ENCODE measurements around the gene TMUB1. TPM values are rescaled to one million over a fixed set of nuclear protein-coding genes. Genes with fewer than 3 reads are reported as not detected.
A peak's percentile ranks its signal among the peaks of the same experiment; 100 is the strongest.

TMUB1 gene
- total and polyA plus RNA-seq, 9 of the 15 experiments (the other 6 are each of a cell fraction or from before 2014, with no cell fraction given): 0.14 to 241 (median 74.1) TPM

GRCh38 chr7:151057989-151058780, 25.1 kb downstream of the TMUB1 start (continued):
- 0 out of 2 replicates have a peak, but pooled peaks have one; percentile 75 for TF ChIP-seq STAT6 (CRISPR knock-in tag; IDR thresholded peaks at IDR 0.05)
- TF ChIP-seq ZFP1 (CRISPR knock-in tag; IDR thresholded peaks at IDR 0.05): no peak
- no peak for TF ChIP-seq CHCHD3 (CRISPR knock-in tag; IDR thresholded peaks at IDR 0.05)
- no peak; the same call in 1 of the 2 replicates for TF ChIP-seq ZNF583 (CRISPR knock-in tag; IDR thresholded peaks at IDR 0.05)
- peak in 1 of 2 experiments; percentile 66; a peak in 1 of 4 replicates for TF ChIP-seq RCOR1 (IDR thresholded peaks at IDR 0.05; ENCODE audit: borderline replicate concordance in 1 of 2, low read depth in 2 of 2, low read length in 2 of 2)
- TF ChIP-seq NRF1 (conservative IDR thresholded peaks at IDR 0.05 in 1 of 2, IDR thresholded peaks at IDR 0.05 in 1 of 2): peak; percentile 90 to 92
- no peak for TF ChIP-seq ZNF23 (CRISPR knock-in tag; IDR thresholded peaks at IDR 0.05)
- TF ChIP-seq HDAC1 (IDR thresholded peaks at IDR 0.05): peak in 1 of 2 experiments; percentile 92; a peak in 2 of 4 replicates
- no peak for TF ChIP-seq WHSC1 (IDR thresholded peaks at IDR 0.05; ENCODE audit: low read length)
- no peak for TF ChIP-seq HLTF (IDR thresholded peaks at IDR 0.05)
- peak; percentile 97 for TF ChIP-seq ZNF644 (tag; IDR thresholded peaks at IDR 0.05; ENCODE audit: low read depth)
- TF ChIP-seq ZNF512 (tag; IDR thresholded peaks at IDR 0.05): no peak
- TF ChIP-seq DPF2 (IDR thresholded peaks at IDR 0.05): peak; percentile 62
- TF ChIP-seq MBD2 (IDR thresholded peaks at IDR 0.05; ENCODE audit: borderline replicate concordance, low read depth): peak; percentile 95
- no peak for TF ChIP-seq ZNF217 (CRISPR knock-in tag; IDR thresholded peaks at IDR 0.05)
- TF ChIP-seq TGIF2 (CRISPR knock-in tag; IDR thresholded peaks at IDR 0.05): peak; percentile 72
- peak; percentile 97 for TF ChIP-seq CBFB (CRISPR knock-in tag; IDR thresholded peaks at IDR 0.05)
- no peak for TF ChIP-seq ZNF79 (CRISPR knock-in tag; IDR thresholded peaks at IDR 0.05; ENCODE audit: low read depth)
- 0 out of 2 replicates have a peak, but pooled peaks have one; percentile 21 for TF ChIP-seq MXI1 (IDR thresholded peaks at IDR 0.05; ENCODE audit: low read depth, low read length)
- no peak for TF ChIP-seq ZNF280B (CRISPR knock-in tag; IDR thresholded peaks at IDR 0.05)

Measured in K562 (cell line).